SK-N-DZ (cell line): ENCODE data around the gene SLC18B1.

Experiments used
- DNase-seq: peaks from one replicate; pipeline ENCODE4 v3.0.0-alpha.2; 2015; ENCODE audit warnings: low spot score
- small RNA-seq, 2 experiments: library from RNA; depleted of rRNA; stranded (forward); fragments of <200 nt; gene quantifications; one replicate each; pipeline ENCODE3, GENCODE V24; 2014

Gene SLC18B1

DNA sequence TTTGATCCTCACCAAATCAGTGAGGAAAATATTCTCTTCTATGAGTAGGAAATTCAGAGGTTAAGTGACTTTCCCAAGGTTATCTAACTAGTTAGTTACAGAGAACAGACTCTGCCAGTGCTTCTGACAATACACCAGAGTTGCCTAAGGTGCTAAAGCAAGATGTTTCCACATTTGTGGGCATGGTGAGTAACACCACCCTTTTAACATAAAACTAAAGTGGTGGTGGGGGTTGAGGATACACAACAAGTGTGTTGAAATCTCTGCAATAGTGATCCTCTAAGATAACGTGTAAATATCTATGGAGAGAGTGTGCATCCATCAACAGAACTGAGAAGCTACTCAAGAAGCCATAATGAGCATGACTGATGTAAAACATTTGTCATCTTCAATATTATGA lies 52.4 kb downstream of the SLC18B1 start:
- no peak for DNase-seq

DNA sequence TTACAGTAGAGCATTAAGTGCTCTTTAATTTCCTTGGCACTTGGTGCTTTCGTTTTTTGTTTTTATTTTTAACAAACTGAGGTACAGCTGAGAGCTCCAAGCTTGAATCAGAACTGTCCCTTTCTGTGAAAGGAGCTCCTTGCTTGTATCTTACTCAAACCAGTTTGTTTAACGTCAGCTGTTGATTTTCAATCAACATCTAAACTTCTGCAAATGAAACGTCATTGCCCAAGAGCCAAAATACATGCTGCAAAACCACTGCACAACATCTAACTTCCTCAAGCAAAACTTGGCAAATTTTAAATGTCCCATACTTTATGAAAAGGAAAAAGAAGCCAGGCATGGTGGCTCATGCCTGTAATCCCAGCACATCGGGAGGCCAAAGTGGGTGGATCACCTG lies 55.9 kb downstream of the SLC18B1 start:
- no peak for DNase-seq

DNA sequence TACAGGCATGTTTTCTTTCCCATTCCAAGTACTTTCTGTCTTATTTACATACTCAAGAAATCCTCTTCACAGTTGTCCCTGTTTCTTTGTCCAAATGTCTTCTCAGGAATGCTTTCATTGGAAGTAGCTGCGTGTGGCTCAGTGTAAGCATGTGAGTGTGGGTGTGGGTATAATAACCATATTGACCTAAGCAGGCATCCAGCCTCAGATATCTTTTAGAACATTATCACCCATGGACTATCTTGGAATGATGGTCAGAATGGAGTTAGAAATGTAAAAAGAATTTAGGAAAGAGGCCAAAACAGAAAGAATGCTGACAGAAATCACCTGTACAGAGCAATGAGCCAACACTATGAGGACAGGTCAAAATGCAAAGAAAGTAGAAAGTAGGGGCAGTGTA lies 57.2 kb downstream of the SLC18B1 start:
- no peak for DNase-seq

DNA sequence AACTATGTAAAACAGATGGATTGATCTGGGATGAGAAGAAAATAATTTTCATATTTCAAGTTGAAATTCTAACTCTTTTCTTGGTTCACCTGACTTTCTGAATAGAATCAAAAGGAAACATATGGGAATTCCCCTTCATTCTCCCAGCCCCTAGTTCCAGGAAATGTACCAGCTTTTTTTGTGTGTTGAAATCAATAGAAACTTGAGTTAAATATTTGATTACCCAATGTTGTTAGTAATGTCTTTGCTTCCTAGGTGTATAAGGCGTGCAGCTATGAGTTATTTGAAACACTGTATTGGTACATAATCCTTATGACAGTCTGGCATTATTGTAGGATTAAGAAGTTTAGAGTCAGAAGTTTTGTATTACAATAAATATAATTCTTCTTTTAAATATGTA lies 62.2 kb downstream of the SLC18B1 start:
- DNase-seq, result no peak

DNA sequence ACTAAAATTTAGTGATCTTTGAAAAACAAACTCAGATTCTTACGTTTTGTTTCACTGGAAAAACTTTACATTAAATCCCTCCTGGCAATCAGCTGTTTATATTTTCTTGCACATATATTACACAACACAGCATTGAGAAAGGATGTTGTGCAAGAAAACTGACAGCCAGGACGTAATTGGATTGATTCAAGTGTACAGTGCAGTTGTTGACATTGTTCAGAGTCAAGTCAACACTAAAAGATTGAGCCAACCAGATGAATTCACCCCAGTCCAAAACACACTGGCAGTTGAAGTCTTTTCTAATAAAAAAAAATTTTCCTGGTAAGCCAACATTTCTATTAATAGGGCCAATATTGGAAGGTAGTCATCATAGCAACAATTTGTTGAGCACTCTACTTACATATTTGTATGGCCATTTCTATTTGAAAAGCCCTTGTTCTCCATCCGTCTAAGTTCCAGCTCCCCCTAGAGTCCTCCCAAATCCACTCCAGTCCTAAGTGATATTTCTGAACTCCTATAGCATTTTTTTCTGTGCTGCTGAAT lies 63.7 kb downstream of the SLC18B1 start:
- no peak for DNase-seq

DNA sequence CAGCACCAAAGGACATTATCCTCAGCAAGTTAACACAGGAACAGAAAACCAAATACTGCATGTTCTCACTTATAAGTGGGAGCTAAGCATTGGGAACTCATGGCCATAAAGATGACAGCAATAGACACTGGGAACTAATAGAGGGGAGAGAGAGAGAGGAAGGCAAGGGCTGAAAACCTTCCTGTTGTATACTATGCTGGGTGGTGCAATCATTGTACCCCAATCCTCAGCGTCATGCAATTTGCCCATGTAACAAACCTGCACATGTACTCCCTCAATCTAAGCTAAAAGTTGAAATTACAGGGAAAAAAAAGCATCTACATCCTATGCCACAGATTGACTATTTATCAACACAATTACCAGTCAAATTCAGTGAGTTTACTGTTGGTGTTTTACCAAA lies 64.6 kb downstream of the SLC18B1 start:
- no peak for DNase-seq

DNA sequence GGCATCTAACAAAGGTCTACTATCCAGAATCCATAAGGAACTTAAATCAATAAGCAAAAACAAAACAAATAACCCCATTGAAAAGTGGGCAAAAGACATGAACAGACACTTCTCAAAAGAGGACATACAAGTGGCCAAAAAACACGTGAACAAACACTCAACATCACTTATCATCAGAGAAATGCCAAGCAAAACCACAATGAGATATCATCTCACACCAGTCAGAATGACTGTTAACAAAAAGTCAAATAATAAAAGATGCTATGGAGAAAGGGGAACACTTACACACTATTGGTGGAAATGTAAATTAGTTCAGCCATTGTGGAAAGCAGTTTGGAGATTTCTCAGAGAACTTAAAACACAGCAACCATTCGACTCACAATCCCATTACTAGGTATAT lies 65.2 kb downstream of the SLC18B1 start:
- no peak for DNase-seq

DNA sequence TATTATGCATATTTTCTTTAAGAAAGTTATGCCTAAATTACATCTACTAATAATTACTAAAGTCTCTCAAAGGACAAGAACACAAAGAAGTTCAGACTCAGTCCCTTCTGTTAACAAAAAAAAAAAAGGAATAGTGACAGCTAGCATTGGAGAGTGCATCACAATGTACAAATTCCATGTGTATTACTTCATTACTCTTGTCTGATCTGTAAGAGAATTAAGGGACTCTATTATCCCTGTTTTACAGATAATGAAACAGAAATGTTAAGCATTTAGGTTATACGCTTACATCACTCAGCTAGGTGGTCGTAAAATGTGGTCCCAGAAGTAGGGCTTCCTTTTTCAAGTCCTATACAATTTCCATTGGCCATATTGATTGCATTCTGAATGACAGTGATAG lies 67.4 kb downstream of the SLC18B1 start:
- no peak for DNase-seq

DNA sequence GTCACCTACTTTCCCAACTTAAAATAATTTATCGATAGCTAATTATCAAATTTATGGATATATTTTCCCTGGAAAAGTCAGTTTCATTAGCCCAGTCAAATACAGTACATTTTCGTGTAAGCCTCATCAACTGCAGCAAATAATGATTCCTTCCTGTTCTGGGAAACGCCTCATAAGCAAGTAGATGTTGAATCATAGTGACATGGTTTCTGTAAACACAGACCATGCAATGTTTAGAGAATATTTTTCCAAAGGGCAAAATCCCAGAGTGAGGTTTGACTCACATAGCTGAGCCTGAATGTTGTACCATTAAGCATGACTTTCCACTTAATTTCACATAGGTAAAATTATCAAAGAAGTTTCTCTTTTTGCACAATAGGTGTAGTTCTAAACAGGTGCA lies 67.9 kb downstream of the SLC18B1 start:
- no peak for DNase-seq

DNA sequence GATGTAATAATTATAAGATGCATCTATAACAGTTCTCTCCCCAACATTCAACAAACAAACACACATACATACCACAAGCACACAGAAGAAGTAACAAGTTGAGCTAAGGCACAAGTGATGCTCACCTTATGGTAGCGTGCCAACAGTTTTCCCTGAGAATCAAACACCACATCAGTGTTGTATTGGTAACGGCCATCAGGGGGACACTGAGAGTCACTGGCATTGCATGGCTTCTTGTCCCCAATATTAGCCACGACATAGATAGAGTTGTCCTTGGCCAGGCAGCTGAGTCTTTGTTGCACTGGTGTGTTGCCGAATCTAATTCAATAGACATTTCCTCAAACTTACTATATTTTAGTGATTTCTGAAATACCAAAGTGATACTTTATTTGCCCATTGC lies 69.8 kb downstream of the SLC18B1 start:
- DNase-seq, result peak; percentile 9

DNA sequence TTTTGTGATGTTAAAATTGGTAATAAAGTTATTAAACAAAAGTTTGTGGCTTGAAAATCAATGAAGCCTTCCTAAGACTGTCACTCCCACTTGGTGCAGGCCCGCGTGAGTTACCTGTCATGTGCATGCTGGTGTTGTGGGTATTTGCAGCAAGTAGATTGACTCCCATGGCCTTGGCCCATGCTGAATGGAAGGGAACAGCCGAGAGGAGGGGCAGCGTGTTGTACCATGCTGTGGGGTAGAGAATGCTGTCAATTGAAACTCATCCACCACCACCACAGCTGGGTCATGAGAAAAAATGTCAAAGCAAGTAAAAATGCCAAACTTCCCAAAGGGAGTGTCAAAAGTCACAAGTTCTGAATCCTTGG lies 71.8 kb downstream of the SLC18B1 start:
- no peak for DNase-seq

DNA sequence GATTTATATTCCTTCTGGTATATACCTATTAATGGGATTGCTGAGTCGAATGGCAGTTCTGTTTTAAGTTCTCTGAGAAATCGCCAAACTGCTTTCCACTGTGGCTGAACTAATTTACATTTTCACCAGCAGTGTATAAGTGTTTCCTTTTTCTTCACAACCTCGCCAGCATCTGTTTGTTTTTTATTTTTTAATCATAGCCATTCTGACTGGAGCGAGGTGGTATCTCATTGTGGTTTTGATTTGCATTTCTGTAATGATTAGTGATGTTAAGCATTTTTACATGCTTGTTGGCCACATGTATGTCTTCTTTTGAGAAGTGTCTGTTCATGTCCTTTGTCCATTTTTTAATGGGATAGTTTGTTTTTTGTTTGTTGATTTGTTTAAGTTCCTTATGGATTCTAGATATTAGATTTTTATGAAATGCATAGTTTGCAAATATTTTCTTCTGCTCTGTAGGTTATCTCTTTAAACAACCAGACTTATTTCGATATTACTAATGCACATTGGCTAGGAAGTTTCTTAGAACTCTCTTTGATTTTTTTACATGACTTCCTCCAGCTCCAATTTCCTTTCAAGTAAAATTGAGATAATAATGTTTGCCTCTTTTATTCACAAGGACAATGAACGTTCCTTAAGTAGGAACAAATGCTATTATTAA lies 72.4 kb downstream of the SLC18B1 start:
- no peak for DNase-seq

DNA sequence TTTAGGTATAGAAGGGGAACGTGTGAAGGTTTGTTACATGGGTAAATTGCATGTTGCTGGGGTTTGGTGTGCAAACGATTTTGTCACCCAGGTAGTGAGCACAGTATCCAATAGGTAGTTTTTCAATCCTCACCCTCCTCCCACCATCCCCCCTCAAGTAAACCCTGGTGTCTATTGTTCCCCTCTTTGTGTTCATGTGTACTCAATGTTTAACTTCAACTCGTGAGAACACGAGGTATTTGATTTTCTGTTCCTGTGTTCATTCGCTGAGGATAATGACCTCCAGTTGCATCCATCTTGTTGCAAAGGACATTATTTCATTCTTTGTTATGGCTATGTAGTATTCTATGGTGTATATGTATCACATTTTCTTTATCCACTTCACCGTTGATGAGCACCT lies 73.0 kb downstream of the SLC18B1 start:
- no peak for DNase-seq

DNA sequence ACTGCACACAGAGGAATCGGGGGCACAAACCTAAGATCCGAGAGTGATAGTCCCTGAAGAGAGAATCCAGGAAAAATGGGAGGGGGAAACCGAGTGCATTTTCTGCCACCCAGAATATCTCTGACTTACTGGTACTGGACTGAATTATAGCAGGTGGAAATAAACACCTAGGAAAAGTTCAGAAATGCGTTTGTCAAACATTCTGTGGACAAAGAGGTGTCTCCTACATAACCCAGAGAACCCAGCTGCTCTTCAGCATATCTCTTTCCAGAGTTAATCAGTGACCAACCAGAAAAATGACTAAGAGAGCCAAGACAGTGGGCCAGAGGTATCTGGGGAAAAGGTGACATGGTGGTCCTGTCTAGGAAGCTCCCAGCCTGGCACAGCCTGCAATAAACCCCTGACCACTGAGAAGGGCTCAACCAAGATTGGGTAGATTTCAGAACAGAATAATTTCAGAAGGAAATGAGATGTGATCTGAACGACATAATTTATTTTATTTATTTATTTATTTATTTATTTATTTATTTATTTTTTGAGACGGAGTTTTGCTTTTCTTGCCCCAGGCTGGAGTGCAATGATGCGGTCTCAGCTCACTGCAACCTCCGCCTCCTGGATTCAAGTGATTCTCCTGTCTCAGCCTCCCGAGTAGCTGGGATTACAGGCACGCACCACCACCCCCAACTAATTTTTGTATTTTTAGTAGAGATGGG lies 78.5 kb downstream of the SLC18B1 start:
- no peak for DNase-seq

Small RNA genes within 50 kb of the gene (small RNA-seq; reads per million reads assigned to genes)
- gene SNORA33, result 13.1 to 88.8 reads per million in 2 experiments
- 174 to 4,080 reads per million in 2 experiments for gene SNORD100
- 236 to 2,311 reads per million in 2 experiments for gene SNORD101
